ENCODE results near the gene CPT1A.
A peak's percentile ranks its signal among the peaks of the same experiment; 100 is the strongest.

Gene CPT1A

GRCh38 chr11:68783216-68783821 is 58.4 kb downstream of the CPT1A start:
- no peak for DNase-seq

- no peak for DNase-seq
Observed at GRCh38 chr11:68782711-68783110, 59.0 kb downstream of the CPT1A start.

DNA sequence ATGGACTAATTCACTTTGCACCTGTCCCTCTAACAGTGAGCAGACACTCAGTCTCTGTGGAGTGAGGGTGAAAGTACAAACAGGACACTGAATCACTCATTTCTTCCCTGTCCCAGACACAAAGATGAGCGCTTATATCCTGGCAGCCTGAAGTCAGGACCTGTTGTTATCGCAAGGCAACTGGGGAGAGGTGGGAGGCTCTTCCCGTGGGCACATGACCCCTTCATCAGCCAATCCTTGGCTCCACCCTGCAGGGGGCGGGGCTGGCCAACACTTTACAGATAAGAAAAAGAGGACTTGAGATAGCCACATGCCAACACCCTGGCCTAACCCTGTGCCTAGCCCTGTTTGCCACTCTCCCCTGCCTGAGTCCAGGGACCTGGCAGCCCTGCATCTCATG is 60.9 kb downstream of the CPT1A start:
- DNase-seq, result no peak

GRCh38 chr11:68778205-68778604 is 63.5 kb downstream of the CPT1A start:
- no peak for DNase-seq

DNA sequence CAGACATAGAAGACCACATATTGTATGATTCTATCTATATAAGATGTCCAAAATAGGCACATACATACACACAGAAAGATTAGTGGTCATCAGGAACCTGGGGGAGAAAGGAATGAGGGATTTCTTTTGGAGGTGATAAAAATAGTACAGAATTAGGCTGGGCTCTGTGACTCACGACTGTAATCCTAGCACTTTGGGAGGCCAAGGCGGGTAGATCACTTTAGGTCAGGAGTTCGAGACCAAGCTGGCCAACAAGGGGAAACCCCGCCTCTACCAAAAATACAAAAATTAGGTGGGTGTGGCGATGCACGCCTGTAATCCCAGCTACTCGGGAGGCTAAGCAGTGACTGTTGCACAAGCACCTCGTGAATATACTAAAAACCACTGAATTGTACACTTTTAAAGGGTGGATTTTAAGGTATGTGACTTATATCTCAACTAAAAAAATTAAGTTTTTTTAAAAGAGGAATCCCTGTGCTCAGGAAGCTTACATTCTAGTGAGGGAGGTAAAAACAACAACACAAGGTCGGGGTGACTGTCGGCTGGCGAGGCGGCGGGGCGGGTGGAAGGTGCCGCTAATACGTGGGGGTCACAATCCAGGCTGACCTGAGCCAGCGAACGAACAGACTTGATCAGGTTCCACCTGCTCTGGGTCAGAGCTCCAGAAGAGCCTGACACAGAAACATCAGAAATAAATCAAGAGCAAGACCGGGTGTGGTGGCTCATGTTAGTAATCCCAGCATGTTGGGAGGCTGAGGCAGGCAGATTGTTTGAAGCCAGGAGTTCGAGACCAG is 65.1 kb downstream of the CPT1A start:
- DNase-seq, result no peak

GRCh38 chr11:68775951-68776388 is 65.7 kb downstream of the CPT1A start:
- no peak for DNase-seq

GRCh38 chr11:68774194-68774585 is 67.5 kb downstream of the CPT1A start:
- no peak for DNase-seq

GRCh38 chr11:68773521-68774193 is 68.1 kb downstream of the CPT1A start:
- no peak for DNase-seq

- no peak for DNase-seq
Observed at GRCh38 chr11:68772936-68773335, 68.8 kb downstream of the CPT1A start.

GRCh38 chr11:68770781-68771180 is 70.9 kb downstream of the CPT1A start:
- no peak for DNase-seq

DNA sequence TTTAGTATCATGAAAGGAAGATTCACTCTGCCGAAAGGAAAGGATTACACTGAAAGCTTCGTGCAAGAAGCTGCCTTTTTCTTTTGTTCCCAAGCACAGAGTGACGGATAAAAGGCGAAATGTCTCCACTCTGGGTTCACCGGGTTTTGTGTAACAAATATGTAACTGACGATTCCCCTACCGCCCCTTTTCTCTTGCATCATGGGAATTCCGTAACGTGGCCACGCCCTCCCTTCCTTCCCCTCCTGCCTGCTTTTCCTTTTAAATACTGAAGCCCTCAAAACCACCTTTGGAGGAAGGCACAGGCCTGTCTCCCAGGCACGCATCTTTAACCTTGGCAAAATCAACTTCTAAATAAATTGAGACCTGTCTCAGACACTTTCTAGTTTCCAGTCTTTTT is 74.0 kb downstream of the CPT1A start:
- DNase-seq, result no peak

DNA sequence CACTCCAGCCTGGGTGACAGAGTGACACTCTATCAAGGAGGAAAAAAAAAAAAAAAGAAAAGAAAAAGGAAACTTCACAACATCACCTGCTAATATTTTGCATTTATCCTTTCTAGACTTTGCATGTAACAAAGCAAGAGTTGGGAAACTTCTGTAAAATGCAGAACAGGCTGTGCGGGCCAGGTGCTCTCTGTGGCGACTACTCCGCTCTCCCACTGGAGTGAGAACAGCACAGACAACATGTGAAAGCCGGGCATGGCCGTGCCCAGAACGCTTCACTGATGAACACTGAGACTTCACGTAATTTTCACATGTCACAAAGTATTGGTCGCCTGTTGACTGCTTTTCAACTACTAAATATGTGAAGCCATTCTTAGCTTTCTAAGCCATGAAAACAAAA is 74.9 kb downstream of the CPT1A start:
- DNase-seq, result no peak

DNA sequence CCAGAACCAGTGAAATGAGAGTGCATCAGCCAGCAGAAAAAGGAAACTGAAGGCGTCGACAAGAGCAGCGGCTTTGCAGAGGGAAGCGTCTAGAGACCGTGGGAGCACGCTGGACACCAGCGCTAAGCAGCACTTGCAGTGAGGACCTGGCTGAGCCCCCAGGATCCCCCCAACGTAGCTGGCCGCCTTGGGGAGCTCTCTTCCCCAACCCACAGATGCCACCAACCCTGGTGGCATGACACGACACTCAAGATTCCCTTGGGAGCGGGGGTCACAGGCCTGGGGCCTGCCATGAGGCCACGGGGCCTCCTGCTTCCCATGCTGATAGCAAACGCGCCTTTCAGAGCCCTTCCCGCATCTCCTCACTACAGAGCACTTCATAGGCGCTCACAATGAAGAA is 77.0 kb downstream of the CPT1A start:
- no peak for DNase-seq

DNA sequence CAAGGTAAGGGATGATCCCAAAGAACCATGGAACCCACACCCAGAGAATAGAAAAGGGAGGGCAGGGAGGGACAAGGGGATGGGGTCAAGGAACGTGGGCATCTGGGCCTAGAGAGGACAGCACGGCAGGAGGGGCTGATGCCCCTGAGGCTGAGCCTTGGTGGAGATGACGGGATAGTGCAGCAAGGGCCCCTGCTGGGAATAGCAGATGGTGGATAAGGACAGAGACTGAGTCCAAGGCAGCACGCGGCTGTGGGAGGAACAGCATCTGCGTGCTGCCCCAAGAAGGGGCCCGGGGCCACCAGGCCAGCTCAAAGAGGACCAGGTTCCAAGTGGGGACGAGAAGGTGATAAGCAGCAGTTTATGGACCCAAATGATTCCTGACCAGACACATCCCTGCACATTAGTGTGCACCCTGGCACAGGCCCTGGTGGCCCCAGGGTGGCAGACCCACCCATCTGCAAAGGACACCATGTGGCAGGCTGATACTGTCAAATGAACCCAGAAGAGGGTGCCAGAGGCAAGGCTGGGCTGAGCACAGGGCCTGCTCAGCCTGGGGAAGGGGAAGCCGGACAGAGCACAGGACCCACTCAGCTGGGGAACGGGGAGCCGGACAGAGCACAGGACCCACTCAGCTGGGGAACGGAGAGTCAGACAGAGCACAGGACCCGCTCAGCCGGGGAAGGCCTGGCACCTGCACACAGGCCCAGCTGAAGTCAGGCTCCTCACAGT is 77.6 kb downstream of the CPT1A start:
- DNase-seq, result no peak

DNA sequence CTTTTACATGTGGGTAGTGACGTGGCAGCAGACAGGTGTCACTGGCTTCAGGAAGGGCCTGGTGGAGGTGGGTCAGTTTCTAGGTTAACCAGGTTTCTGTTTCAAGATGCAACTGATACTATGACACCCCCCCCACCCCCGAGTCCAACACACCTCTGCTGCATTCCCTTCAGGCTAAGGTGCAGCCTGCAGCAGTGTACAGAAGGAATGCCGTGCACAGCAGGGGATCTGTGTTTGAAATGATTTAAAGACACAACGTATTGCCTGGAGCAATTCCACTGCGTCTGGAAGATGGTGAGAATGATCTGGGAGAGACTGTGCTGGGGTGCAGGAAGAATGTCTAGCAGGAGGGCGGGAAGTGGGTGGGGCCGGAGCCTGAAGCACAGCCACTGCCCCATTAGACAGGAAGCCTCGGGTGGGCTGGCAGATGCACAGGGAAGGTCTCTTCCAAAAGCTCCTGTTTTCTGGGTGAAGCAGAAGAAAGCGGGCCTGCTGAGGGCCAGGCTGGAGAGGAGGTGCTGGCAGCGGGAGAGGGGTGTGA is 78.5 kb downstream of the CPT1A start:
- no peak for DNase-seq

DNA sequence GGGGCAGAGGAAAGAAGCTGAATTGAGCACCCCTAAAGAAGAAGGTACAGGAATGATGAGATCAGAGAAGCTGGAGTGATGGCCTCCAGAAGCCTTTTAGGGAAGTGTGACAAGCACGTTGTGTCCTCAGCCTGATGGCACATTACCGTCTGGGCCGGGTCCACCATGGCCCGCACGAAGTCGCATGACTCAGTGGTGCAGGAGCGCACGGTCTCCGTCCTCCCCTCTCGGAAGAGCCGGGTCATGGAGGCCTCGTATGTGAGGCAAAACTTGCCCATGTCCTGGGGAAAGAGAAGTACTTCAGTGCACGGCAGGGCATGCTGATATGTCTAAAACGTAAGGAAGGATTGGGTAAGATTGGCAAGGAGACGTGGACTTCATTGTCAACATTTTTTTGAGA is 79.2 kb downstream of the CPT1A start:
- no peak for DNase-seq

DNA sequence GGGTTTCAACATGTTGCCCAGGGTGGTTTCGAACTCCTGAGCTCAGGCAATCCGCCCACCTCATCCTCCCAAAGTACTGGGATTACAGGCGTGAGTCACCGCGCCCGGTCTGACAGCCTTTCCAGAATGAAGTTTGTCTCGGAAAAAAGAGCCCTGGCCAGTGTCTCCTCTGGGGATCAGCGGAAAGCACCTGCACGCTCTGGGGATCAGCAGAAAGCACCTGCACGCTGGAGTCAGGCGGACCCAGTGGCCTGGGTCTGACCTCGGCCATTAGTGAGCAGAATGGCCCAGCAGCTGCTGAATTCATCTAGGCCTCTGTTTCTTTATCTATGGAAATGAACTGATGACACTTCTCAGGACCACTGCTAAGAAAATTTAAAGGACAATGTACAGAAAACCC is 79.9 kb downstream of the CPT1A start:
- DNase-seq, result no peak

GRCh38 chr11:68759991-68760390 is 81.7 kb downstream of the CPT1A start:
- no peak for DNase-seq

DNA sequence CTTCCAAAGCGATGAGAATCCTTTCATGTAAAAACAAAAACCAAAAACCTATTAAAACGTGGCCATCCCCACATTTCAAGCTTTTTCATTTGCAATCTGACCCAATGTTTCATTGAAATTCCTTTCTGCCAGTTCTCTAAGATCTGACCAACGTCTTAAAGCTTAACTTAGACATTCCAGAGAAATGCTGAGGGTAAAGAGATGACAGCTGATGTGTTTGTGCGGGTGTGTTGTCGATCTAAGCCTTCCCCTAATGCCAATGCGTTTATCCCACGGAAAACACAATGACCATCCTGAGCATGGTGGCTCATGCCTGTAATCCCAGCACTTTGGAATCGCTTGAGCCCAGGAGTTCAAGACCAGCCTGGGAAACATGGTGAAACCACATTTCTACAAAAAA is 84.0 kb downstream of the CPT1A start:
- DNase-seq, result no peak

DNA sequence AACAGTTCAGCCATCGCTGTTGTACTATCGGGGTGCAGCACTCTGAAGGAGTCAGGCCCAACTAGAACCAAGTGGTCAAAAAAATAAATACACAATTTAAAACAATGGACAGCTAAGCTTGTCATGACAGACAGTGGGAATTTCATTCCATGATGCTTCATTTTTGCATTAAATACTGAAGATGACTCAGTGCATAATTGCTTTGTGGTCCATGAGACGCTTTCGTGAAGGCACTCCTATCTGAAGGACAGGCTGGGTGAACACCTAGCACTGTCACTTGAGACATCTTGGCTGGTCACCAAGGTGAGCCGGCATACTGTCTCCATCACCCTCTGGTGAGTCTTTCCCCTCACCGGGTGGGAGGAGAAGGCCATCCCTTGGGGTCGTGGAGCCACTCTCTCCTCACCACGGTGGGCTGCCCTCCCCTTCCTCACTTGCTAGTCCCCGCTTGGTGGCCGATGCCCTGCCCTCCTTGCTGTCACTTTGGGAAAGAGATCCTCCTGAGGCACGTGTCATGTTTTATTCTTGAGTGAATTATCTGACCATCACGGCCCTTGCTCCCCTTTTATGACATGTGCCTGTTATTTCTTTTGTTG is 85.4 kb downstream of the CPT1A start:
- DNase-seq, result no peak

- no peak for DNase-seq
Observed at GRCh38 chr11:68753300-68753699, 88.4 kb downstream of the CPT1A start.

GRCh38 chr11:68751331-68751856 is 90.3 kb downstream of the CPT1A start, which contains the start of gene TESMIN:
TESMIN (minus strand) TSS chr11:68751520; CDS start chr11:68750660, 860 bp downstream.
- peak; percentile 92 for DNase-seq

- no peak for DNase-seq
Observed at GRCh38 chr11:68751004-68751325, 90.8 kb downstream of the CPT1A start.

Data from activated T-cell treated with anti-CD3 and anti-CD28 coated beads, Interleukin-2, amount 50 U/mL, for 1 hour (primary cell).